ENCODE results near the gene KRTAP2-3. TPM values are rescaled to one million over a fixed set of nuclear protein-coding genes. Genes with fewer than 3 reads are reported as not detected.
"Not testable (repeated sequence)": the region's sequence is repeated elsewhere in the genome, so short reads cannot be mapped to it uniquely, and the experiment has no call there.

KRTAP2-3 gene, protein sequence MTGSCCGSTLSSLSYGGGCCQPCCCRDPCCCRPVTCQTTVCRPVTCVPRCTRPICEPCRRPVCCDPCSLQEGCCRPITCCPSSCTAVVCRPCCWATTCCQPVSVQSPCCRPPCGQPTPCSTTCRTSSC
- total RNA-seq = not detected
- not detected for polyA plus RNA-seq (ENCODE audit: insufficient read depth in 1 of 8, insufficient read length in 8 of 8, low replicate concordance in 1 of 8)
- long read RNA-seq, donor 1 = 0 reads
- long read RNA-seq, donor 2 = 0 reads
- long read RNA-seq, donor 3 = 0 reads
- long read RNA-seq, donor 4 = 0 reads
- long read RNA-seq, donor 5 = 0 reads
- long read RNA-seq, donor 6 = 0 reads
- long read RNA-seq, donor 7 = 0 reads
- long read RNA-seq, donor 8 = 0 reads
- long read RNA-seq, donor 9 = 0 reads
- long read RNA-seq, donor 10 = 0 reads
- long read RNA-seq, donor 11 = 0 reads

DNA sequence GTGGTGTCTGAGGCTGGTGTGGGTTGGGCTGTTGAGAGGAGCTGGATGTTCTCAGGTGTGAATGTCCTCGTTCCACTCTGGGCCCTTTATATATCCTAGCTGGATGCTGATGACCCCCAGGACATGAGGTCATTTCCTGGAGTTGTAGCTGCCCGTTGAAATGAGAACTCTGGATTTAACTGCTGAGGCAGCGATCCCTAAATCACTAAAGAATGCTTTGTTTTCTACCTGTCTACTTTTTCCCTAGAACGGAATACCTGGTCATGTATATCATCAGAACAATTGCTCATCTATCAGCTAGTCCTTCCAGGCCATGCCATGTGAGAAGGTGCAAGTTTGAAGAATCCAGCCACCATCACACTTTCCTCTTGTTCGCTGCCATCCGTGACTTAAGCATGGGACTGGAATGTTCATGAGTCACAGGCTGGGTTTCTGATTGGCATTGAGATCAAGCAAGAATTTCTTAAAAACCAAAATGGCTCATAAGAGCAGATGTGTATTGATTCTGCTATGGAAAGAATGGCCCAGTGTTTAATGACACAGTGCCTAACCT, at the start of gene KRTAP2-3:
TSS of gene KRTAP2-3 (minus strand) at position 63 of the 553 bp plus-strand sequence. CDS start 64 bp downstream, outside the sequence.
- H3K27me3 ChIP-seq (ENCODE audit: control insufficient read depth, insufficient read depth, low read length) = peaks cover 5% of the 10 kb centered on the region
- no peaks in the 10 kb centered on the region for H3K9me3 ChIP-seq (replicated peaks; ENCODE audit: control insufficient read depth, low read depth, low read length)
- H3K4me1 ChIP-seq (ENCODE audit: control insufficient read depth, insufficient read depth, low read length) = no peaks in the 10 kb centered on the region
- 42% methylated on average over 4 of the region's 6 CpGs for WGBS (ENCODE audit: insufficient coverage)
- no peak within 1 kb of the TSS for H3K4me3 ChIP-seq (ENCODE audit: low read length)
- no peak for DNase-seq
- H3K27ac ChIP-seq (ENCODE audit: low read length) = no peak within 1 kb of the TSS
- no peaks in the 10 kb centered on the region for H3K36me3 ChIP-seq (ENCODE audit: control insufficient read depth, insufficient read depth, low read length)

DNA sequence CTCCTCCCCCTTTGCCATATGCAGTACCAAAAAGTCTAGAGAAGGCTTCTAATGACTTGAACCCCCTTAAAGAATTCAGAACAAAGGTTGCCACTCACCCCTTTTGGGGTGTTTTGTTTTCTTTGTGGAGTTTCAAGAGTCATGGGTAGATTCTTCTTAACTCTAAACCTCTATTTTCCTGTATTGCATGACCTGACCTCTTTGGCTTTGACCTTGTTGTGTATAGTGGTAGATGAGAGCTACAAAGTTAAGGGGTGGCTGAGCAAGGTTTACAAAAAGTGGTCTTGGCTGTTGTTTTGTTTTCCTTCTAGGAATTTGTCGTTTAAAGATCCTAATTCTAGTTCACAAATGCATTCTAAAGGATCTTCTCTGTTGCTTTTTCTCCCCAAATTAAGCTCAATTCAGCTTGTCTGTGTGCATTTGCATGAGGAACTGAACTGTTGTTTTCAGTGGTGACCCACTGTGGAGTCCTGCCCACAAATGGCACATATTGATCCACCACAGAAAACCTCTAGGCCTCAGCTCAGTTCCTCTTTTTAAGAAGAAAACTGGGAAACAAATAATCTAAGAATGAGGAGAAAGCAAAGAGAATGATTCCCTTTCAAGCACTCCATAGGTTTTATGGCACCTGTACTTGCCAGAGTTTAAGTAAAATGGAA, 48.9 kb upstream of the KRTAP2-3 start:
- DNase-seq; H3K27ac ChIP-seq (ENCODE audit: low read length); H3K9me3 ChIP-seq (replicated peaks; ENCODE audit: control insufficient read depth, low read depth, low read length); H3K27me3 ChIP-seq (ENCODE audit: control insufficient read depth, insufficient read depth, low read length); H3K4me1 ChIP-seq (ENCODE audit: control insufficient read depth, insufficient read depth, low read length); H3K36me3 ChIP-seq (ENCODE audit: control insufficient read depth, insufficient read depth, low read length); H3K4me3 ChIP-seq (ENCODE audit: low read length): not testable (repeated sequence)
- WGBS (ENCODE audit: insufficient coverage) = no CpG with 5 or more reads among the region's 1 CpG

DNA sequence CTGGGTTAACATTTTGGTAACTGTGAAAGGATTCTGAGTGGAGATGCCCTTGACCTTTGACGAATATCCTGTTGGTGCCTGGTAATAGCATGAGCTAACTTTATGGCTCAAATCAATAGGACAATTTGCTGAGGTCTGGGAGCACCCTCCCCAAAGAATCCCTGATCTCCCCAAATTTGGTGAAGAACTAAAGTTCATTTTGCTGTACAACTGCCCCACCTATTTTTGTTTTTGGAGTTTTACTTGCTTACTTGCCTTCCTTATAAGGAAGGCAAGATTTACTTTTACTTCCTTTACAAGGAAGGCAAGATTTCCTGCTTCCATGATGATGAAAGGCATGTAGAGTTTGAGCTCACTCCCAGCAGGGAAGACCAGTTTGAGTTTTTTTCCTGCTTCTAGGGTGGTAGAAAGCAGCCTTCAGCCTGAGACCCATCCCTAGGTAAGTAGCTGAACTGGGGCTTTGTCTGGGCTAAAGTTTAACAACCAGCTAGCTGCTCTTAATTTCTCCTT, 48.1 kb upstream of the KRTAP2-3 start:
- Histone ChIP-seq H3K4me3 (ENCODE audit: low read length) (no peak overlapping the region), H3K36me3 (ENCODE audit: control insufficient read depth, insufficient read depth, low read length) (no peaks in the 10 kb centered on the region), H3K27ac (ENCODE audit: low read length) (no peak overlapping the region), H3K9me3 (replicated peaks; ENCODE audit: control insufficient read depth, low read depth, low read length) (no peaks in the 10 kb centered on the region), H3K27me3 (ENCODE audit: control insufficient read depth, insufficient read depth, low read length) (no peaks in the 10 kb centered on the region), H3K4me1 (ENCODE audit: control insufficient read depth, insufficient read depth, low read length) (no peaks in the 10 kb centered on the region)
- no peak for DNase-seq
- WGBS (ENCODE audit: insufficient coverage) = no CpG with 5 or more reads among the region's 1 CpG

DNA sequence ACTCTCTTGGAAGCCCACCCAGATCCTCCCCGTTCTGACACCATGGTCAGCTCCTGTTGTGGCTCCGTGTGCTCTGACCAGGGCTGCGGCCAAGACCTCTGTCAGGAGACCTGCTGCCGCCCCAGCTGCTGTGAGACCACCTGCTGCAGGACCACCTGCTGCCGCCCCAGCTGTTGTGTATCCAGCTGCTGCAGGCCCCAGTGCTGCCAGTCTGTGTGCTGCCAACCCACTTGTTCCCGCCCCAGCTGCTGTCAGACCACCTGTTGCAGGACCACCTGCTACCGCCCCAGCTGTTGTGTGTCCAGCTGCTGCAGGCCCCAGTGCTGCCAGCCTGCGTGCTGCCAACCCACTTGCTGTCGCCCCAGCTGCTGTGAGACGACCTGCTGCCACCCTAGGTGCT, 45.4 kb upstream of the KRTAP2-3 start, which contains the start of gene KRTAP4-9:
TSS of gene KRTAP4-9 (plus strand) at position 43 of the 400 bp plus-strand sequence. CDS start at position 43, 0 bp downstream.
- H3K27ac ChIP-seq (ENCODE audit: low read length); H3K9me3 ChIP-seq (replicated peaks; ENCODE audit: control insufficient read depth, low read depth, low read length); H3K4me3 ChIP-seq (ENCODE audit: low read length); H3K4me1 ChIP-seq (ENCODE audit: control insufficient read depth, insufficient read depth, low read length); DNase-seq; H3K36me3 ChIP-seq (ENCODE audit: control insufficient read depth, insufficient read depth, low read length); H3K27me3 ChIP-seq (ENCODE audit: control insufficient read depth, insufficient read depth, low read length): not testable (repeated sequence)
- WGBS (ENCODE audit: insufficient coverage) = 59% methylated on average over 9 of the region's 10 CpGs

DNA sequence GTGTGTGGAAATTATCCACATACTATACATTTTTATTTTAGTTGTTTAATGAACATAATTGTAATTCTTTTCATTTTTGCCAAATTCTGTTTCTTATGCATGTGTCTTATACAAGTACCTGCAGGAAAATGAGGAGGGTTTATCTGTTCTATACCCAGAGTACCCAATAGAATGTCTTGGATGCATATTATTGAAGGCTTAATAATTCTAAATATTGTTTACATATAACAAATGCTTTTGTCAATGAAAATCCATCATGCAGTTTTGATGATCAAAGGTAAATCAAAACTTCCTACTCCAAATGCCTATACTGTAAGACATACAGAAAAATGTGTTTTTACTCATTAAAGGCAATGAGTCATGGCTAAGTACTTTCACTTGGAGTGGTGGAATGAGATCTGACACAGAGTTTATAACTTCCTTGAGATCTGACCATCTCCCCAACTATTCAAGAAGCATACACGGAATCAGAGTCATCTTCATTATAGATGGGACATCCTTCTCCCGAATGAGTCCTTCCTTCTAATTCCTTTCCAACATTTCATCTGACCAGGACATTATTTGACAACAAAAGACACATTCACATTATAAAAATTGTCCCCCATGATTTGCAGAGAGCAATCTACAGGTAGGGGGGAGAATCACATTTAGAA, 44.6 kb upstream of the KRTAP2-3 start:
- WGBS (ENCODE audit: insufficient coverage) = no CpG with 5 or more reads among the region's 2 CpGs
- not testable (repeated sequence) for H3K9me3 ChIP-seq (replicated peaks; ENCODE audit: control insufficient read depth, low read depth, low read length); H3K4me1 ChIP-seq (ENCODE audit: control insufficient read depth, insufficient read depth, low read length); H3K4me3 ChIP-seq (ENCODE audit: low read length); DNase-seq; H3K27ac ChIP-seq (ENCODE audit: low read length); H3K27me3 ChIP-seq (ENCODE audit: control insufficient read depth, insufficient read depth, low read length); H3K36me3 ChIP-seq (ENCODE audit: control insufficient read depth, insufficient read depth, low read length)

DNA sequence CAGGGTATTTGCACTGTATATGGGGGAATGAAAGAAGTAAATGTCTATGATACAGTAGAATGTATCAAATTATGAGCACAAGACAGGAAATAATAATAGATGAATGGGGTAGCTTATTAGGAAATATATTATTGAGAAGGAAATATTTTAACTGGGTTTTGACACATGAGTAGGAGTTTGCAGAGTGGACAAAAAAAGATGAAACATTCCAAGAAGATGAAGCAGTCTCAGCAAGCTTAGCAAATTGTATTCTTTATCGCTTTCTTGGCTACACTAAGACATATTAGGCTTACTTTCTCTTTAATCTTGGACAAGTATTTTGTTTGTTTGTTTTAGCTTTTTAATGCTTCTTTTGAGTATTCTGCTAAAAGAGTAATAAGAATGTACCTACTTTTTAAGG, 44.0 kb upstream of the KRTAP2-3 start:
- Histone ChIP-seq H3K27me3 (ENCODE audit: control insufficient read depth, insufficient read depth, low read length) (no peaks in the 10 kb centered on the region), H3K4me1 (ENCODE audit: control insufficient read depth, insufficient read depth, low read length) (no peaks in the 10 kb centered on the region), H3K36me3 (ENCODE audit: control insufficient read depth, insufficient read depth, low read length) (no peaks in the 10 kb centered on the region), H3K4me3 (ENCODE audit: low read length) (no peak overlapping the region), H3K27ac (ENCODE audit: low read length) (no peak overlapping the region), H3K9me3 (replicated peaks; ENCODE audit: control insufficient read depth, low read depth, low read length) (no peaks in the 10 kb centered on the region)
- WGBS (ENCODE audit: insufficient coverage) = no CpG with 5 or more reads among the region's 1 CpG
- DNase-seq = no peak

DNA sequence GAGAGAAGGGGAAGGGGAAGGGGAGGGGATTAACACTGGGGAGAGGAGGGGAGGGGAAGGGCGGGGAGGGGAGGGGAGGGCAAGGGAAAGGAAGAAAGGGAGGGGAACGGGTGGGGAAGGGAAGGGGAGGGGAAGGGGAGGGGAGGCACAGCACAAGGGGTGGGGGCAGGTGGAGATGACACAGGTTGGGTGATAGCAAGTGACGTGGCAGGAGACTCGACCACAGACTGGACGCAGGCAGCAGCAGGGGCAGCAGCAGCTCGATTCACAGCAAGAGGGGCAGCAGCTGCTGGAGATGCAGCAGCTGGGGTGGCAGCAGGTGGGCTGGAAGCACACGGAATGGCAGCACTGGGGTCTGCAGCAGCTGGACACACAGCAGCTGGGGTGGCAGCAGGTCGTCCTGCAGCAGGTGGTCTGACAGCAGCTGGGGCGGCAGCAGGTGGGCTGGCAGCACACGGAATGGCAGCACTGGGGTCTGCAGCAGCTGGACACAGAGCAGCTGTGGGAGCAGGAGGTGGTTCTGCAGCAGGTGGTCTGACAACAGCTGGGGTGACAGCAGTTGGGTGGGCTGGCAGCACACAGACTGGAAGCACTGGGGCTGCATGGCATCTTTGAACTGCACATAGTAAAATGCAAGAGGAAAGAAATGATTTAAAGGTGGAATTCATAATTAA, 41.8 kb upstream of the KRTAP2-3 start, which contains the start of gene KRTAP4-16:
TSS of gene KRTAP4-16 (minus strand) at position 624 of the 674 bp plus-strand sequence. CDS start at position 624, 0 bp downstream.
- no peak for DNase-seq
- WGBS (ENCODE audit: insufficient coverage) = 41% methylated on average over 9 of the region's 10 CpGs
- H3K27ac ChIP-seq (ENCODE audit: low read length) = no peak within 1 kb of the TSS
- no peaks in the 10 kb centered on the region for H3K4me1 ChIP-seq (ENCODE audit: control insufficient read depth, insufficient read depth, low read length)
- no peaks in the 10 kb centered on the region for H3K9me3 ChIP-seq (replicated peaks; ENCODE audit: control insufficient read depth, low read depth, low read length)
- H3K36me3 ChIP-seq (ENCODE audit: control insufficient read depth, insufficient read depth, low read length) = no peaks in the 10 kb centered on the region
- H3K27me3 ChIP-seq (ENCODE audit: control insufficient read depth, insufficient read depth, low read length) = no peaks in the 10 kb centered on the region
- H3K4me3 ChIP-seq (ENCODE audit: low read length) = no peak within 1 kb of the TSS

DNA sequence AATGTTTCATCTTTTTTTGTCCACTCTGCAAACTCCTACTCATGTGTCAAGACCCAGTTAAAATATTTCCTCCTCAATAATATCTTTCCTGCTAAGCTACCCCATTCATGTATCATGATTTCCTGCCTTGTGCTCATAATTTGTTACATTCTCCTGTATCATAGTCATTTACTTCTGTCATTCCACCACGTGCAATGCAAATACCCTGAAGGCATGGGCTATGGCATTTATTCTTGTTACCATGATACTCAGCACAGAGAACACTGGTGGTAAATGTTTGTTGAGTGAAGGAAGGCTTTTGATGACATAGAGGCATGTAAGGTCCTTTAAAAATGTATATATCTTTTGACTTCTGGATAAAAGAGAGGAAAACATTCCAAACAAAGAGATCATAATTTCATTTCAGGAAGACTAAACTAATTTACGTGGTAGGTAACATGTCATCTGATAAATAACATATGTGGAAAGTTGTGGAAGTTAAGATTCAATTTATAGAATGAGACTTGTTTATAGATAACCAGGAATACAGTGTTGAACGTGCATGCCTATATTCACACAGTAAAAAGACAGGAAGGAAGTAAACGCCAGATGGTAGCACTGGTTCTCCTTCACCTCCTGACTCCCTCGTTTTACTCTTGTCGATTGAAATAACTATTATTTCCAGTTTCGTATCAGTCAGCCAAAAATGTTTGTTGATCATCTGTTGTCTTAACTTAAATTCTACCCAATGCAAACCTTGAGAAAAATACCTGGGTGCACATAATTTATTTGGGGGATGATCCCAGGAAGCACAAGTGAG, 40.0 kb upstream of the KRTAP2-3 start:
- no CpG with 5 or more reads among the region's 7 CpGs for WGBS (ENCODE audit: insufficient coverage)
- H3K4me1 ChIP-seq (ENCODE audit: control insufficient read depth, insufficient read depth, low read length); H3K27me3 ChIP-seq (ENCODE audit: control insufficient read depth, insufficient read depth, low read length); H3K4me3 ChIP-seq (ENCODE audit: low read length); DNase-seq; H3K36me3 ChIP-seq (ENCODE audit: control insufficient read depth, insufficient read depth, low read length); H3K9me3 ChIP-seq (replicated peaks; ENCODE audit: control insufficient read depth, low read depth, low read length); H3K27ac ChIP-seq (ENCODE audit: low read length): not testable (repeated sequence)

DNA sequence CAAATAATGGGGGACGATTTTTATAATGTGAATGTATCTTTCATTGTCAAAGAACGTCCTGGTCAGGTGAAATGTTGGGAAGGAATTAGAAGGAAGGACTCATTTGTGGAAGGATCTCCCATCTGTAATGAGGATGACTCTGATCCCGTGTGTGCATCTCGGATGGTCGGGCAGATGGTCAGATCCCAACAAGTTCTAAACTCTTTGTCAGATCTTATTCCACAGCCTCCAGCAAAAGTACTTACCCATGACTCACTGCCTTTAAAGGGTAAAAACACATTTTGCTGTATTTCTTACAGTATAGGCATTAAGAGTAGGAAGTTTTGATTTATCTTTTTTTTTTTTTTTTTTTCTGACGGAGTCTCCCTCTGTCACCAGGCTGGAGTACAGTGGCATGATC, 38.6 kb upstream of the KRTAP2-3 start:
- no peaks in the 10 kb centered on the region for H3K9me3 ChIP-seq (replicated peaks; ENCODE audit: control insufficient read depth, low read depth, low read length)
- H3K4me1 ChIP-seq (ENCODE audit: control insufficient read depth, insufficient read depth, low read length) = no peaks in the 10 kb centered on the region
- DNase-seq = no peak
- no peaks in the 10 kb centered on the region for H3K27me3 ChIP-seq (ENCODE audit: control insufficient read depth, insufficient read depth, low read length)
- no peak overlapping the region for H3K4me3 ChIP-seq (ENCODE audit: low read length)
- H3K36me3 ChIP-seq (ENCODE audit: control insufficient read depth, insufficient read depth, low read length) = no peaks in the 10 kb centered on the region
- no CpG with 5 or more reads among the region's 6 CpGs for WGBS (ENCODE audit: insufficient coverage)
- no peak overlapping the region for H3K27ac ChIP-seq (ENCODE audit: low read length)
